Measurements from ENCODE around the gene GTF2H4. TPM values are rescaled to one million over a fixed set of nuclear protein-coding genes. Genes with fewer than 3 reads are reported as not detected.
"Not testable (repeated sequence)": the region's sequence is repeated elsewhere in the genome, so short reads cannot be mapped to it uniquely, and the experiment has no call there.

The GTF2H4 gene
- polyA plus RNA-seq (ENCODE audit: insufficient read length in 4 of 4) = 10 to 100 TPM; 30.2 to 51.2 (median 44.1) TPM

DNA sequence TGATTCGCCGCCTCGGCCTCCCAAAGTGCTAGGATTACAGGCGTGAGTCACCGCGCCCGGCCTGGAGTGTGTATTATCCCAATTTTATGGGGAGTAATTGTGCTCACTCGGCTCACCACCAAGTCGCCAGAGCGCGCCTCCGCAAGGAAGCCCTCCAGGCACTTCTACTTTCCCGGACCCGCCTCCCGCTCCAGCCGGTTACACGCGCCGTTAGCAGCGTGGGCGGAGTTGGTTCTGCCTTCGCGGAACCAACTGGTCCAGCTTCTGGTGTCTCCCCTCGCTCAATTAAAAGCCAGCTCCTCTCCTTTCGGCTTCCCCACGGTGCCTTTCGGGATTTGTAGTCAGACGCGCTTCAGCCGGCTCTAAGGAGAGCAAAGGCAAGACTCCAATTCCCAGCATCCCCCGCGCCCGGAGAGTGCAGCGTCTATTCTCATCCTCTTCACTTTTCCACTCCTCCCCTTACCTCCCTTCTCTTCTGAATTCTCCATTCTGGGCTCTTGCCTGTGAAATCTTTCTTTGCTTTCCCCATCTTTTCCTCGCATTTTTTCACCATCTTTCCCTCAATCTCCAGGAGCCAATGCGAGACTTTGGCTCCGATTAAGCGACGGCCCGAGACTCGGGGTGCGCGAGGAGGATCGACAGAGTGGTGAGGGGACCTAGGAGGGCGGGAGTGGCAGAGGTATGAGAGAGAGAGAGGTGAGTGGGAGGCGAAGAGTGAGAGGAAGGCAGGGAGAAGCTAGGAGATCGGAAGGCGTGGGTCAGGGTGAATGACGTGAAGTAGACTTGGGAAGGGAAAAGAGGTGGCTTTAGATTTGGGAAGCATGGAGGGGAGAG, at the start of gene GTF2H4:
Gene GTF2H4, plus strand, starts transcription at position 450 of the 834 bp plus-strand sequence.
- DNase-seq (ENCODE audit: low read depth in 4 of 4, low spot score in 3 of 4) = peak; percentile 91 to 98 (median 96)

DNA sequence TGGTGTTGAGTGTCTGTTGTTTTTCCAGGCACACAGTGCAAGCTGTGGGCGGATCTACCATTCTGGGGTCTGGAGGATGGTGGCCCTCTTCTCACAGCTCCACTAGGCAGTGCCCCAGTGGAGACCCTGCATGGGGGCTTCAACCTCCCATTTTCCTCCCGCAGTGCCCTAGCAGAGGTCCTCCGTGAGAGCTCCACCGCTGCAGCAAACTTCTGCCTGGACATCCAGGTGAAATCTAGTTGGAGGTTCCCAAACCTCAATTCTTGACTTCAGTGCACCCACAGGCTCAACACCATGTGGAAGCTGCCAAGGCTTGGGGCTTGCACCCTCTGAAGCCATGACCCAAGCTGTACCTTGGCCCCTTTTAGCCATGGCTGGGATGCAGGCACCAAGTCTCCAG, 48.3 kb upstream of the GTF2H4 start:
- not testable (repeated sequence) for DNase-seq (ENCODE audit: low read depth in 4 of 4, low spot score in 3 of 4)

- no peak for DNase-seq (ENCODE audit: low read depth in 4 of 4, low spot score in 3 of 4)
Measured at GRCh38 chr6:30861257-30862048, 46.6 kb upstream of the GTF2H4 start.

DNA sequence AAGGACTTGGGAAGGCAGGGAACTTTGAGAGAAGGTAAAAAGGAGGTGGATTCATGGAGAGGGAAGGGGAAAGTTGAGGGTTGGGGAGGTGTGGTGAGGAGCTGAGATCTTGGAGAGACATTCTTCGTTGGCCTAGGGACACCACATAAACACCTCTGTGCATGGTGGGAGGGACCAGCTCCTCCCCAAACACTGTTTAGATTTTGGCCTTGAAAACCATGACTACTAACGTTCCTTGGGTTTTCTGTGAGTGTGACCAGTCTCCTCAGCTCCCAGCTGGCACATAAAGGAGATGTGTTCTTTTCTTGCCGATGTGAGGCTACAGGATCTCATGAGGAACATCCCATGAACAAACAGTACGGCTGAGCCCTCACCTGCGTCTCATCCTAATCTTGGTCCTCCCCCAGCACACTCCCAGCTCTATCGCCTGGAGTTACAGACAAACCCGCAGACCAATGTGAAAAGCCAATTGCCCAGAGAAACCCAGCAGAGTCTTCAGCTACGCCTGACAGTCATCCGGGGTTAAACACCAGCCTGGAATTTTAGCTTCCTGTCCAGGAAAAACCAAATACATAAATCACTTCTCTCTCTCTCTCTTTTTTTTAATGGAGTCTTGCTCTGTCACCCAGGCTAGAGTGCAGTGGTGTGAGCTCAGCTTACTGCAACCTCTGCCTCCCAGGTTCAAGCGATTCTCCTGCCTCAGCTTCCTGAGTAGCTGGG, 45.7 kb upstream of the GTF2H4 start:
- DNase-seq (ENCODE audit: low read depth in 4 of 4, low spot score in 3 of 4) = no peak

GRCh38 chr6:30864325-30864724, 43.7 kb upstream of the GTF2H4 start:
- no peak for DNase-seq (ENCODE audit: low read depth in 4 of 4, low spot score in 3 of 4)

- DNase-seq (ENCODE audit: low read depth in 4 of 4, low spot score in 3 of 4) = not testable (repeated sequence)
Measured at GRCh38 chr6:30869241-30869749, 38.7 kb upstream of the GTF2H4 start.

DNA sequence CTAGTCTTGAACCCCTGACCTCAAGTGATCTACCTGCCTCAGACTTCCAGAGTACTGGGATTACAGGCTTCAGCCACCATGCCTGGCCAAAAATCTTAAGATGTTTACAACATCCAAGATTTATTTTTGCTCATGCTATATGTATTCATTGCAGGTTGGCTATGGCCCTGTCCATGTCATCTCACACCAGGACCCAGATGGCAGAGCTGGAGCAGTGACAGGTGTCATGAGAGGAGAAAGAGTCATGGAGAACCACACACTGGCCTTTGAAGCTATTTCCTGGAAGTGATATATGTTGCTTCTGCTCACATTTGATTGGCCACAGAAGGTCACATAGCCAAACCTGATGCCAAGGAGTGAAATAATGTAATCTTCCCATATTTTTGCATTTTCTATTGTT, 37.5 kb upstream of the GTF2H4 start:
- no peak for DNase-seq (ENCODE audit: low read depth in 4 of 4, low spot score in 3 of 4)

DNA sequence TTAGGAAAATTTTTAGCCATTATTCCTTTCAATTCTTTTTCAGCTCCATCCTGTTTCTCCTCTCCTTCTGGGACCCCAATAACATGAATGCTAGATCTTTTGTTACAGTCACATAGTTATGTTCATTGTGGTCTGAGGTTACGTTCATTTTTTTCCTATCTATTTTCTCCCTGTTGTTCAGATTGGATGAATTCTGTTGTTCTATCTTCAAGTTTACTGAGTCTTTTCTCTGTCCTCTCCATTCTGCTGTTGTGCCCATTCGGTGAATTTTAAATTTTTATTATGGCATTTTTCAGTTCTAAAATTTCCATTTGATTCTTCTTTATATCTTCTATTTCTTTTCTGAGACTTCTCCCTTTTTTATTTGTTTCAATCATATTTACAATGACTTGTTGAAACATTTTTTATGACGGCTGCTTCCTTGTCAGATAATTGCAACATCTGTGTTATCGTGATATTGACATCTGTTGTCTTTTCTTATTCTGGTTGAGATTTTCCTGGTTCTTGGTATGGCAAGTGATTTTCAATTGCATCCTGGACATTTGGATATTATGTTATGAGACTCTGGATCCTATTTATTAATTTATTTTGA, 36.3 kb upstream of the GTF2H4 start:
- DNase-seq (ENCODE audit: low read depth in 4 of 4, low spot score in 3 of 4) = no peak

DNA sequence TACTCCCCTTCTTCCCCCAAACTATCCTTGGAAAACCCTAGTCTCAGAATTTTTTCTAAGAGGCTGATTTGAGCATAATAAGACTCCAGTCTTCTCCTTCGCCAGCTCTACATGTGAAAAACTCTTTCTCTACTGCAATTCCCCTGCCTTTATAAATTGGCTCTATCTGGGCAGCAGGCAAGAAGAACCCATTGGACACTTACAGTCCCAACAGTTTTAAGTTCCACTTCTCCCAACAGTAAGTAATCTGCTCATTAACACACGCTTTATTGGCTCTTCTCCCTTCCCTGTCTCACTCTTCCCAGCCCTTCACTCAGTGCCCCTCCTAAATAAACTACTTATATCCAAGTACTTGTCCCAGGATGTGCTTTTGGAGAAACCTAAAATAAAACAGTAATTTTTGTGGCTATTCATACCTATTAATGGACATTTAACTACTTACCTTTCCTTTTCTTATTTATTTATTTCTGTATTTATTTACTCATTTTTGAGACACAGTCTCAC, 34.8 kb upstream of the GTF2H4 start:
- no peak for DNase-seq (ENCODE audit: low read depth in 4 of 4, low spot score in 3 of 4)

DNA sequence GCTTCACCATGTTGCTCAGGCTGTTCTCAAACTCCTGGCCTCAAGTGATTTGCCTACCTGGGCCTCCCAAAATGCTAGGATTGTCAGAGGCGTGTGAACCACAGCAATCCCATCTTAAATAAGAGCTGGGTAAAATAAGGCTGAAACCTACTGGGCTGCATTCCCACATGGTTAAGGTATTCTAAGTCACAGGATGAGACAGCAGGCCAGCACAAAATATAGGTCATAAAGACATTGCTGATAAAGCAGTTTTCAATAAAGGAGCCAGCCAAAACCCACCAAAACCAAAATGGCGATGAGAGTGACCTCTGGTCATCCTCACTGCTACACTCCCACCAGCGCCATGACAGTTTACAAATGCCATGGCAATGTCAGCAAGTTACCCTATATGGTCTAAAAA, 34.2 kb upstream of the GTF2H4 start:
- not testable (repeated sequence) for DNase-seq (ENCODE audit: low read depth in 4 of 4, low spot score in 3 of 4)

DNA sequence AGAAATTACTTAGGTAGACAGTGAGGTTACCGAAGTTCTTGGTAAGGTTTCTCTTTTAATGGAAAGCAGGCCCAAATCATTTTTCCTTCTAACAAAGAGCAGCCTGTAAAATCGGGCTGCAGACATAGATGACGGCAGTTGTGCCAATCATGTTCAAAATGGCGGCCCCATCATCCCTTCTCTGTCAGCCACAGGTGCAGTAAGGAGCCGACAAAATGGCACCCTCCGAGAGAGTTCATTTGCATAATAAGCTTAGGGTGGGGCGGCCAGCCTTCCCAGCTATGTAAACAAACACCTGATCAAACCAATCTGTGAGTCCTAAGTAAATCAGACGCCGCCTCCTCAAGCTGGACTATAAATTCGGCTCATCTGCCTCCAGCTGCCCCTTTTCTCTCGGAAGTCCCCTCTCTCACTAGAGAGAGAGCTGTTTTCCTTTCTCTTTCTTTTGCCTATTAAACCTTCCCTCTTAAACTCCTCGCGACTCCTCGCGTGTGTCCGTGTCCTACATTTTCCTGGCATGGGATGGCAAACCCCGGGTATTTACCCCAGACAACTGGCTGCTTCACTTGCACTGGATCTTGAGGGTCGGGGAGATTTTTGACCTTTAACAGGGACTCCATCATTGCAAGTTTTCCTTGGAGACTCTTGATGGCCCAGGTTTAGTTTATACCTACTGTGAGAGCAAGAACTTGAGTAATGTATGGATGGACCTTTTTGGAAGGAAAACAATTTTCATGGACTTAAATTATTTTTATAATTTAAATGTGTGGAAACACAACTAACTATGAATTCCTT, 32.6 kb upstream of the GTF2H4 start:
- DNase-seq (ENCODE audit: low read depth in 4 of 4, low spot score in 3 of 4) = no peak

DNA sequence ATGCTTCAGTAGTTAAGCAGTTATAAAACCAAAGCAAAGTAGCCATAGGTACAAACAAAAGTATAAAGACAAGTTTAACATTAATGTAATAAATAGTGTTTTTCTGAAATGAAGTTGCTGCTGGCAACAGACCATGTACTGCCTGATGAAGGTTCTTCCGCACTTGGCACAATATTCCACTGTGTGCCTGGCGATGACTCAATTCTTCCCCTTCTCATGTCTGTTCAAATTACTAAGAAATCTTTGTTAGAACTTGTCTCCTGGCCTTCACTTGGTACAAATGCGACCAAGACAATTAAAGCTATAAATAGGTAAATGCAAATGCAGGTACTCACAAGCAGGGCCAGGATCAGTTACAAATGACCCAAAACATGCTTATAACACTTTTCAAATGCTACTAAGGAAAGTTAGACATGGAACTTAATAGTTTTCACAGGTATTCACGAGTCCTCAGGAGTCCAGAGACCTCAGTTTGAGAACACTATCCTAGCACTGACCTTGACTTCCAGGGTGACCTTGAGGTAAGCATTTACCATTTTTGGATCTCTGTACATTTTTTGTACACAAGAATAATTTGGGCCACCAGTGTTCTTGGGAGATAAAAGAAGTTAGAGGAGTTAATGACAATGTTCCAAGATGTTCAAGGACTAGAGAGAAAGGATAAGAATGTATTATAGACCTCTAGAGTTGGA, 31.8 kb upstream of the GTF2H4 start:
- DNase-seq (ENCODE audit: low read depth in 4 of 4, low spot score in 3 of 4) = no peak

DNA sequence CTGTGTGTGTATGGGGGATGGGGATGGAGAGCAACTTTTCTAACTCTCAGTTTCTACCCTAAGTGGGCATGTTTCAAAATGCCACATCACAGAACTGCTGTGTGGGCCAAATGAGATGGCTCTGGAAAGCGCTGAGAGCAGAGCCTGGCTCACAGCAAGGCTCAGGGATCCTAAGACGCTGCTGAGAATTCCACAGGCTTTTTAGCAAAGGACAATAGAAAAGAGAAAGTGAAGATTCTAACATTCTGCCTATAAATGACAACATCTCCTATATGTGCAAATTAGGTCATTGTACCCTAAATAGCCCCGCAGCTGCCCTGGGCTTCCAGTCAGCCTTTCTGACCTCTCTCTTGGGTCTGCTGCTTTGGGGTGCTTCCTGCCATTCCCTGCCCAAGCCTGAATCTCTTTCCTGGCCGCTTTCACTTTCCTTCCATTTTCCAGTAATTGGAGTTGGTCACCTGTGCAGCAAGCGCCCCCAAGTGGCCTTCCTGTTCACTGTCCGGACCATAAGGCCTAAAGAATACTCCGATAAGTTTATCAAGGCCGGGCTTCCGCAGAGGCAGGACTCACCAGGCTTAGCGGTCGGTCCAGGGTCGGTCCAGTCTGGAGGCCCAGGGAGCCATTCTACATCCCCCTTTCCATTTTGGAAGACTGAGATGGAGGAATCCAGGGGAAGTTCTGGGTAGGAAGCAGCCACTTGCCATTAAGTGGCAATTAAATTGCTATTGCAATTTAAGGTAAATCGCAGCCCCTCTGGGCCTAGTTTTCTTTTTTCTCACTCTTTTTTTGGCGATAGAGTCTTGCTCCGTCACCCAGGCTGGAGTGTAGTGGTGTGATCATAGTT, 30.4 kb upstream of the GTF2H4 start:
- DNase-seq (ENCODE audit: low read depth in 4 of 4, low spot score in 3 of 4) = peak in 1 of 4 donors; percentile 73

DNA sequence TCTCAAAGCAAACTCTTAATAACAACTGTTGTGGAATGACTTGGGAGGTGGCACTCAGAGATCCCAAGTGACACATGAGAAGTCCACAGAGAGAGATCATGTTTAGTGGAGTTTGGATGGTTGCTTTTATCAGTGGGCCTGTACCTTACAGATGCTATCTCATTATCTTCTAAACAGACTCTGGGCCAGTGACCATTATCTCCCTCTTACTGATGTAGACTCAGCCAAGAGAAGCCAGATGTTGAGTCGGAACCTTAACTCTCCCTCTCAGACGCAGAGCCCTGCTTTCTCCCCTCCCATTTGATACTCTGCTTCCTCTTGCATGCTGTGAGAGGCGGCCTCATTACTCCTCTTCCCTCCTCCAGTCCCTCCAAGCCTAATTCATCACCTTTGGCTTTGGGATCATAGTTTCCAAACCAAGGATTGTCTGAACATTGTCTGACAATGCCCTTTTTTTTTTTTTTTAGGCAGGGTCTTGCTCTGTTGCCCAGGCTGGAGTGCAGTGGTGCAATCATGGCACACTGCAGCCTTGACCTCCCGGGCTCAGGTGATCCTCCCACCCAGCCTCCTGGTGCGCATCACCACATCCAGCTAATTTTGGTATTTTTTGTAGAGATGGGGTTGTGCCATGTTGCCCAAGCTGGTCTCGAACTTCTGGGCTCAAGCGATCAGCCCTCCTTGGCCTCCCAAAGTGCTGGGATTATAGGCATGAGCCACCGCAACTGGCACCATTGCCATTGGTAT, 28.2 kb upstream of the GTF2H4 start:
- no peak for DNase-seq (ENCODE audit: low read depth in 4 of 4, low spot score in 3 of 4)

DNA sequence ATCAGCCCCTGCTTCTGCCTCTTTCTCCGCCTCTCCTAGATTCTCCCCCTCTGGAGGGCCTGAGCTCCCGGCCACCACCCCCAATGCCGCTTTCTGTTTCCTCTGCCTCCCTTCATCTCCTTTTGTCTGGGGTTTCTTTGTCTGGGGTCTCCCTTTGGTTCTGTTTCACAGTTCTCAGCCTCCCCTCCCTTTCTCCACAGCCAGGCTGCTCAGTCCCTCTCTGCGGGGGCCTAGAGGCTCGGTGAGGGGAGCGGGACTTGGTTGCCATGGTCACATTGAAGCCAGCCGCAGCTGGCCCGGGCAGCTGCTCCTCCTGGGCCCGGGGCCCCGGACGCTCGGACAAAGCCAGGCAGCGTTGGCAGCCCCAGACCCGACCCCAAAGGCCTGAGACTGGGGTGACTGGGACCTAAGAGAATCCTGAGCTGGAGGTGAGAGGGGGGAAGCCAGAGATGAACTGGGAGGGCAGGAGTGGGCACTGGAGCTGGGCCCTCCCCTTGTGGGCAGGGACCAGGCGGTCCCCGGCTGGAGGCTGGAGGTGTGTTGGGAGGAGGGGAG, 27.2 kb upstream of the GTF2H4 start:
- DNase-seq (ENCODE audit: low read depth in 4 of 4, low spot score in 3 of 4) = no peak

DNA sequence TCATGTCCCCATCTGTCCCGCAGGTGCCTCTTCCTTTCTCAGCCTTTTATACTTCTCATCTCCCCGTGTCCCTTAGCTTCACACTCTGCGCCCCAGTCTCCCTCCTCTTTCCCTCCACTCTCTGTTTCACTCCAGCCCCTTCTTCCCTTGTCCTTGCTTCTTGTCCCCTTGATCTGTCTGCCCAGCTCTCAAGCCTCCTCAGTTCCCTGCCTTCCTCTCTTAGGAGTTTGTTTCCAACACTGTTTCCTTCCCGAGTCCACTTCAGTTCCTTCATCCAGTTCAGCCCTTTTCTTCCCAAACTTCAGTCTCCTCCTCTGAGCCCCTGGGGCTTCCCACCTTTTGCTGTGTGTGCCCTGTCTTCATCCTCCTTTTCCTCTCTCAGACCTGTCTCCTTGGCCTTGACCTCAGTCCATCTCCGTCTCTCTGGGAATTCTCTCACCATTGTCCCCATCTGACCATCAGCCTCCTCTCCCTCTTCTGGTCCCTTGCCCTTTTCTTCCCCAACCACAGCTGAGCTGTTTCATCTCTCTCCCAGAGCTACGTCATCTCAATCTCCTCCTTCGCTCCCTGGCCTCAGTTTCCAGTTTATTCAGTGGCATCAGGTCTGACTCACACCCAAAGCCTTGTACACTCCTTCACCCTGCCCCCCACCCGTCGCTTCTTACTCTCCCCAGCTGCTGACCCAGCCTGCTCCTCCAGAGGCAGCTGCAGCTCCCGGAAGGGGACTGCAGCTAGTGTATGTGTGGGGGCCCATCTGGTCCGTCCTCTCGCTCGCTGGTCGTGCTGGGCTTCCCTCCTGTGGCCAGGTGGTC, 26.4 kb upstream of the GTF2H4 start:
- no peak for DNase-seq (ENCODE audit: low read depth in 4 of 4, low spot score in 3 of 4)

Measured in left renal pelvis (tissue), 4 donors.